M059J (cell line): ENCODE results near the gene CPSF6. TPM values are rescaled to one million over a fixed set of nuclear protein-coding genes. Genes with fewer than 3 reads are reported as not detected.
"Not testable (repeated sequence)": the region's sequence is repeated elsewhere in the genome, so short reads cannot be mapped to it uniquely, and the experiment has no call there.

Experiments used
- DNase-seq: peaks from one replicate; pipeline ENCODE4 v3.0.0-alpha.2; 2012; ENCODE audit warnings: low read depth
- total RNA-seq: library from RNA; depleted of rRNA; stranded (reverse); fragments of >200 nt; shearing (Covaris generic); gene quantifications from 2 replicates; pipeline ENCODE4 v1.2.3, GENCODE V29; 2014

Gene CPSF6
- total RNA-seq, 1 experiment from 2014 or later, result 31.9 TPM

GRCh38 chr12:69262264-69262974 is 23.1 kb downstream of the CPSF6 start:
- no peak for DNase-seq

GRCh38 chr12:69265205-69265604 is 25.8 kb downstream of the CPSF6 start:
- no peak for DNase-seq

- not testable (repeated sequence) for DNase-seq
Measured at GRCh38 chr12:69265633-69266032, 26.3 kb downstream of the CPSF6 start.

GRCh38 chr12:69266036-69266635 is 26.8 kb downstream of the CPSF6 start:
- DNase-seq, result peak; percentile 74

GRCh38 chr12:69269736-69270135 is 30.4 kb downstream of the CPSF6 start:
- no peak for DNase-seq

GRCh38 chr12:69272511-69272910 is 33.1 kb downstream of the CPSF6 start:
- no peak for DNase-seq

- DNase-seq, result peak; percentile 32
Measured at GRCh38 chr12:69274861-69275260, 35.5 kb downstream of the CPSF6 start.

GRCh38 chr12:69275471-69275891 is 36.1 kb downstream of the CPSF6 start:
- no peak for DNase-seq

GRCh38 chr12:69278814-69279782 is 39.7 kb downstream of the CPSF6 start:
- no peak for DNase-seq

- DNase-seq, result peak; percentile 86
Measured at GRCh38 chr12:69284131-69284530, 44.8 kb downstream of the CPSF6 start.

- no peak for DNase-seq
Measured at GRCh38 chr12:69287556-69287955, 48.2 kb downstream of the CPSF6 start.

GRCh38 chr12:69290545-69291277 is 51.3 kb downstream of the CPSF6 start:
- DNase-seq, result peak; percentile 71

- no peak for DNase-seq
Measured at GRCh38 chr12:69291278-69291593, 51.9 kb downstream of the CPSF6 start.

GRCh38 chr12:69298133-69298532 is 58.8 kb downstream of the CPSF6 start:
- DNase-seq, result no peak

- DNase-seq, result no peak
Measured at GRCh38 chr12:69298947-69299346, 59.6 kb downstream of the CPSF6 start.

GRCh38 chr12:69304284-69304683 is 64.9 kb downstream of the CPSF6 start:
- DNase-seq, result no peak

- peak; percentile 17 for DNase-seq
Measured at GRCh38 chr12:69309461-69309860, 70.1 kb downstream of the CPSF6 start.

- DNase-seq, result no peak
Measured at GRCh38 chr12:69313209-69313608, 73.8 kb downstream of the CPSF6 start.

GRCh38 chr12:69316784-69317183 is 77.4 kb downstream of the CPSF6 start:
- DNase-seq, result not testable (repeated sequence)

GRCh38 chr12:69317233-69317632 is 77.9 kb downstream of the CPSF6 start:
- not testable (repeated sequence) for DNase-seq

GRCh38 chr12:69318225-69318624 is 78.9 kb downstream of the CPSF6 start:
- DNase-seq, result no peak

GRCh38 chr12:69321351-69321750 is 82.0 kb downstream of the CPSF6 start:
- no peak for DNase-seq
